Chondrocyte (in vitro differentiated cells): Measurements from ENCODE around the gene DIPK1B. TPM values are rescaled to one million over a fixed set of nuclear protein-coding genes. Genes with fewer than 3 reads are reported as not detected.

Source experiments
- DNase-seq: peaks from one replicate; pipeline ENCODE4 v3.0.0; 2021; ENCODE audit warnings: mixed read lengths, low spot score
- H3K27ac Mint-ChIP-seq: one replicate; pipeline ENCODE4 v1.8.0; 2021; ENCODE audit warnings: mild to moderate bottlenecking, moderate library complexity, mixed read lengths; ENCODE audit not compliant: unreplicated experiment
- H3K27me3 Mint-ChIP-seq: 2 replicates; pipeline ENCODE4 v1.8.0; 2021; ENCODE audit warnings: low read depth, mixed read lengths
- H3K36me3 Mint-ChIP-seq: 2 replicates; pipeline ENCODE4 v1.8.0; 2021; ENCODE audit warnings: low read depth, mixed read lengths
- H3K4me1 Mint-ChIP-seq: 2 replicates; pipeline ENCODE4 v1.8.0; 2021; ENCODE audit warnings: low read depth, mild to moderate bottlenecking, mixed read lengths
- H3K4me3 Mint-ChIP-seq: one replicate; pipeline ENCODE4 v1.8.0; 2021; ENCODE audit warnings: mild to moderate bottlenecking, moderate library complexity, mixed read lengths; ENCODE audit not compliant: unreplicated experiment
- H3K9me3 Mint-ChIP-seq: 2 replicates; pipeline ENCODE4 v1.8.0; 2021; ENCODE audit warnings: low read depth, mixed read lengths
- CTCF ChIP-seq: fragments of 200-600 bp; sonication (generic); IDR thresholded peaks from 2 replicates; pipeline ENCODE4 v1.5.0; 2021; ENCODE audit warnings: antibody characterized with exemption, mild to moderate bottlenecking, moderate library complexity
- total RNA-seq: library from RNA; stranded (reverse); gene quantifications from 3 replicates; pipeline ENCODE4 v1.2.1, GENCODE V29; 2021

DIPK1B gene
- total RNA-seq, 1 donor from 2014 or later, result 9.2 TPM

GRCh38 chr9:136690104-136690805 lies 22.1 kb upstream of the DIPK1B start:
- Mint-ChIP-seq H3K4me3 (no peak overlapping the region), H3K4me1 (peaks cover 7% of the 10 kb centered on the region), H3K9me3 (no peaks in the 10 kb centered on the region), H3K27ac (no peak overlapping the region), H3K27me3 (no peaks in the 10 kb centered on the region), H3K36me3 (no peaks in the 10 kb centered on the region)
- DNase-seq, result no peak
- no peak for TF ChIP-seq CTCF

DNA sequence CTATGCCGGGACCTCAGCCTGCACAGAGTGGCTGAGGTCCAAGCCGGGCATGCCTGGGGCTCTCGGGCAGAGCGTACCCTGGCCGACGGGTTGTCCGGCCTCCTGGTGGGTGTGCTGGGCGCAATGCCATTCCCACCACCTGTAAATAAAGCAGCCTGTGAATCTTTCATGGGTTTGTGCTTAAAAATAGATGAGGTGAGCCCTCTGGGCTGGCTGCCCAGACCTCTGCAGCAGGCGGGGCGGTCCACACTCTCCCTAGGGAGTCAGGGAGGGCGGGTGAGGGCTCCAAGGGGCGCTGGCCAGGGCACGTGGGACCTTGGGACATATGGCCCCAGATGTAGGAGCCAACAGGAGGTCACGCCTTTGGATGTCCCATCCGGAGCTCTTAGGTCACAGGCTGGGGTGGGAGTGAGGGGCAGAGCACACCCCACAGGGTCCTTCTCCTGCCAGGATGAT lies 21.5 kb upstream of the DIPK1B start:
- no peak for TF ChIP-seq CTCF
- DNase-seq, result no peak
- Mint-ChIP-seq H3K4me3 (no peak overlapping the region), H3K27ac (no peak overlapping the region), H3K9me3 (no peaks in the 10 kb centered on the region), H3K27me3 (no peaks in the 10 kb centered on the region), H3K36me3 (no peaks in the 10 kb centered on the region), H3K4me1 (peaks cover 5% of the 10 kb centered on the region)

GRCh38 chr9:136691316-136692184 lies 20.8 kb upstream of the DIPK1B start:
- H3K36me3 Mint-ChIP-seq, result no peaks in the 10 kb centered on the region
- no peaks in the 10 kb centered on the region for H3K4me1 Mint-ChIP-seq
- no peak overlapping the region for H3K4me3 Mint-ChIP-seq
- no peaks in the 10 kb centered on the region for H3K27me3 Mint-ChIP-seq
- no peak overlapping the region for H3K27ac Mint-ChIP-seq
- DNase-seq, result no peak
- no peaks in the 10 kb centered on the region for H3K9me3 Mint-ChIP-seq
- TF ChIP-seq CTCF, result no peak

DNA sequence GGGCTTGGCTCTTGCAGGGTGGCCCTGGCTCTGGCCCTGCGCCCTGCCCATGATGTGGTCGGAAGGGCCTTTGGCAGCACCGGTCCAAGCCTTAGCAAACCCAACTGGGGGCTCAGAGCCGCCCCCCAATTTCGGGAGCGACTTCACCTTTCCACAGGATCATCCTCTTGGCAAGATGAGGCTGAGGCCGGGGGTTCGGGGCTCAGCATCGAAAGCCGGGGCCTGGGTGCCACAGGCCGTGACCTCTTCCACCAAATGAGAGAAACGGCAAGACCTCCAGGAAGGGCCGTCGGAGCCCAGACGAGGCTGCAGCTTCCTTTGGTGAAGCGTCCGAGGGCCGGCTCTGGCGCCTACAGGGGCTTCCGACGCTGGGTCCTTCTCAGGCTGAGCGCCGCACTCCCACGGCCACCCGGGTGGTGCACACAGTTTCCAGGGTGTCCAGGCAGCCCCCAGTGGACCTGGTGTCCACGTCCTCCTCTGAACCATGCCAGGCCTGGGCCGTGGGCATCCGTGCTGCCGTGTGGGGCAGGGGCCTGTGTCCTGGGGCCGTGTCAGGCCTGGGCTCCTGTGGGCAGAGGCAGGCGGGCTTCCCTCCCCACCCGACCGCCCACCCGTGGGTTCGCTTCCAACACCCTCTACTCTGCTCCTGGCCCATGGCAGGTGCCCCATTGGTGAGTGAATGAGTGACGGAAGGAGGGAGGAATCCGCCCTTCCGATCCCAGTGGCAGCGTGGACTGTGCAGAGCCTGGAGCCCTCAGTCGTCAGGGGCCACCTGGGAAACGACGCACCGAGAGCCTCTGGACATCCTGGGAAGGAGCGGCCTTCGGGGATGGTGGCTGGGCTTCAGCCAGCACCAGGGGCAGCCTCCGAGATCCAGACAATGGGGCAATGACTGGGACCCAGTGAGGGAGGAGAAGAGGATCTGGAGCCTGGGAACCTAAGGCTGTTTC lies 19.9 kb upstream of the DIPK1B start:
- Mint-ChIP-seq H3K9me3 (no peaks in the 10 kb centered on the region), H3K27ac (no peak overlapping the region)
- TF ChIP-seq CTCF, result no peak

GRCh38 chr9:136693135-136693489 lies 19.3 kb upstream of the DIPK1B start:
- H3K4me3 Mint-ChIP-seq, result no peak overlapping the region
- DNase-seq, result no peak
- H3K36me3 Mint-ChIP-seq, result no peaks in the 10 kb centered on the region
- H3K27ac Mint-ChIP-seq, result no peak overlapping the region
- H3K4me1 Mint-ChIP-seq, result no peaks in the 10 kb centered on the region
- no peak for TF ChIP-seq CTCF
- peaks cover 3% of the 10 kb centered on the region for H3K27me3 Mint-ChIP-seq
- no peaks in the 10 kb centered on the region for H3K9me3 Mint-ChIP-seq

More for the DNA sequence above, 19.9 kb upstream of the DIPK1B start:
- no peak for DNase-seq
- Mint-ChIP-seq H3K4me3 (no peak overlapping the region), H3K4me1 (no peaks in the 10 kb centered on the region), H3K27me3 (peaks cover 2% of the 10 kb centered on the region), H3K36me3 (no peaks in the 10 kb centered on the region)
